ENCODE results near the gene ZNF511.

ZNF511 gene

GRCh38 chr10:133308421-133309099 lies at the start of gene ZNF511, which contains the start of gene TUBGCP2:
TSS of gene ZNF511 (plus strand) at chr10:133308914. CDS start at chr10:133308944, 30 bp downstream.
TSS of gene TUBGCP2 (minus strand) at chr10:133308872. CDS start at chr10:133302941, 5,931 bp downstream.
- no peak for TF ChIP-seq MAX (IDR thresholded peaks at IDR 0.05; ENCODE audit: low read depth, low read length)
- peak; percentile 46; the same call in 1 of the 2 replicates for TF ChIP-seq MYC (IDR thresholded peaks at IDR 0.05; ENCODE audit: low read depth, low read length)
- peak; percentile 21 for TF ChIP-seq CTCF (IDR thresholded peaks at IDR 0.05; ENCODE audit: low read depth, low read length)
- TF ChIP-seq POLR2A (IDR thresholded peaks at IDR 0.05; ENCODE audit: extremely low read depth, insufficient read length), result peak; percentile 79
- H3K4me3 ChIP-seq (ENCODE audit: low read depth, low read length), result peak within 1 kb of the TSS; percentile 93
- peak; percentile 90 for DNase-seq (ENCODE audit: low read depth)

- H3K4me3 ChIP-seq (ENCODE audit: low read depth, low read length), result no peak overlapping the region
- no peak for DNase-seq (ENCODE audit: low read depth)
- no peak for TF ChIP-seq POLR2A (IDR thresholded peaks at IDR 0.05; ENCODE audit: extremely low read depth, insufficient read length)
- no peak for TF ChIP-seq MYC (IDR thresholded peaks at IDR 0.05; ENCODE audit: low read depth, low read length)
- TF ChIP-seq CTCF (IDR thresholded peaks at IDR 0.05; ENCODE audit: low read depth, low read length), result no peak
- TF ChIP-seq MAX (IDR thresholded peaks at IDR 0.05; ENCODE audit: low read depth, low read length), result no peak
Measured at GRCh38 chr10:133259602-133259989, 49.1 kb upstream of the ZNF511 start.

- no peak for TF ChIP-seq CTCF (IDR thresholded peaks at IDR 0.05; ENCODE audit: low read depth, low read length)
- no peak for TF ChIP-seq MYC (IDR thresholded peaks at IDR 0.05; ENCODE audit: low read depth, low read length)
- TF ChIP-seq POLR2A (IDR thresholded peaks at IDR 0.05; ENCODE audit: extremely low read depth, insufficient read length), result no peak
- no peak; the same call in 1 of the 2 replicates for TF ChIP-seq MAX (IDR thresholded peaks at IDR 0.05; ENCODE audit: low read depth, low read length)
- H3K4me3 ChIP-seq (ENCODE audit: low read depth, low read length), result peak overlapping the region; percentile 51
- peak; percentile 84 for DNase-seq (ENCODE audit: low read depth)
Measured at GRCh38 chr10:133260895-133261725, 47.6 kb upstream of the ZNF511 start.

GRCh38 chr10:133261726-133262325 lies 46.9 kb upstream of the ZNF511 start:
- TF ChIP-seq MAX (IDR thresholded peaks at IDR 0.05; ENCODE audit: low read depth, low read length) (no peak), MYC (IDR thresholded peaks at IDR 0.05; ENCODE audit: low read depth, low read length) (no peak), POLR2A (IDR thresholded peaks at IDR 0.05; ENCODE audit: extremely low read depth, insufficient read length) (peak; percentile 51)
- DNase-seq (ENCODE audit: low read depth), result peak; percentile 82
- peak overlapping the region; percentile 51 for H3K4me3 ChIP-seq (ENCODE audit: low read depth, low read length)

GRCh38 chr10:133262696-133263095 lies 46.0 kb upstream of the ZNF511 start:
- DNase-seq (ENCODE audit: low read depth), result no peak
- no peak overlapping the region for H3K4me3 ChIP-seq (ENCODE audit: low read depth, low read length)
- TF ChIP-seq MAX (IDR thresholded peaks at IDR 0.05; ENCODE audit: low read depth, low read length), result no peak
- no peak for TF ChIP-seq MYC (IDR thresholded peaks at IDR 0.05; ENCODE audit: low read depth, low read length)
- TF ChIP-seq POLR2A (IDR thresholded peaks at IDR 0.05; ENCODE audit: extremely low read depth, insufficient read length), result no peak
- no peak for TF ChIP-seq CTCF (IDR thresholded peaks at IDR 0.05; ENCODE audit: low read depth, low read length)

Measured in NB4 (cell line).